Stimulated activated CD4-positive, alpha-beta T cell treated with anti-CD3 and anti-CD28 coated beads, Interleukin-1b, Interleukin-23, amount 100 ng/mL, for 48 hours (primary cell): ENCODE data around the gene MAZ.

ENCODE experiments used
- DNase-seq: peaks from one replicate; pipeline ENCODE4 v3.0.0-alpha.2; 2020

Gene MAZ

GRCh38 chr16:29858149-29858849 is 52.0 kb downstream of the MAZ start:
- no peak for DNase-seq

GRCh38 chr16:29858974-29859373 is 52.6 kb downstream of the MAZ start:
- no peak for DNase-seq

GRCh38 chr16:29860218-29860617 is 53.9 kb downstream of the MAZ start:
- no peak for DNase-seq
